ENCODE measurements around the gene ZNG1B.
A peak's percentile ranks its signal among the peaks of the same experiment; 100 is the strongest.
"Not testable (repeated sequence)": the region's sequence is repeated elsewhere in the genome, so short reads cannot be mapped to it uniquely, and the experiment has no call there.

Gene ZNG1B

DNA sequence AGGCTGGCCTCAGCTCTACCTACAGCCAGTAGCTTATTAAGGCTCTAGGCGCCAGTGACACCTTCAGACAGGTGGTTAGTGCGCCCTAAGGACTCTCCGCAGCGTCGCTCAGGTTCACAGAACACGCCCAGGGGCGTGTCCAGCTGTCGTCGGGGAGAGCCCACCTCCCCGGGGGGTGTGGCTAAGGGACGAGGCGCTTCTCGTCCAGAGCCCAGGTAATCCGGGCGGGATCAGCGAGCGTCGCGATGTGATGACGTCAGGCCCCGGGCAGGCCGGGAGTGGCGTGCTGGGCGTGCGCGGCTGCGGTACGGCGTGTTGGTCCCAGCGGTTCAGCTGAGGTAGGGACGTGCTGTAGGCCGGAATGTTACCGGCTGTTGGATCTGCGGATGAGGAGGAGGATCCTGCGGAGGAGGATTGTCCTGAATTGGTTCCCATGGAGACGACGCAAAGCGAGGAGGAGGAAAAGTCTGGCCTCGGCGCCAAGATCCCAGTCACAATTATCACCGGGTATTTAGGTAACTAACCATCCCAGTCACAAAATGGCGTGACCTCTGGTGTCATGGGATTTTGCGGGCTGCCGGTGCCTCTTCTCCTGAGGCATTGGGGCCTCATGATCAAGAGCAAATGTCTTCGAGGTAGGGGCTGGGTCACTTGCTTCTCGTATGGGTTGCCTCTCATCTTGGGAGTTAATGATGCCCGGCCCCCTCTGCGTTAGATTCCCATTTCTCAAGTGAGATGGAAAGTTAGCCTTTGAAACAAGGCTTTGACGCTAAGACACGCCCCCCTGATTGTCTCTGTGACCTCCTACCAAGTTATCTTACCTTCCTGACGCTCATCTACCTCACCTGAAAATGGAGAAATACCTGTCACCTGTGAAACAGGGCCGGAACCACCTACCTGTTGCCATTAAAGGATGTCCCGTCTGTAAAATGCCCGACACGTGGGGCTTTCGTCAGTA, at the start of gene ZNG1B:
TSS of gene ZNG1B (plus strand) at position 184 of the 958 bp plus-strand sequence. CDS start at position 362, 178 bp downstream.
- DNase-seq (ENCODE audit: low read depth in 2 of 2): peak; percentile 65 to 67

DNA sequence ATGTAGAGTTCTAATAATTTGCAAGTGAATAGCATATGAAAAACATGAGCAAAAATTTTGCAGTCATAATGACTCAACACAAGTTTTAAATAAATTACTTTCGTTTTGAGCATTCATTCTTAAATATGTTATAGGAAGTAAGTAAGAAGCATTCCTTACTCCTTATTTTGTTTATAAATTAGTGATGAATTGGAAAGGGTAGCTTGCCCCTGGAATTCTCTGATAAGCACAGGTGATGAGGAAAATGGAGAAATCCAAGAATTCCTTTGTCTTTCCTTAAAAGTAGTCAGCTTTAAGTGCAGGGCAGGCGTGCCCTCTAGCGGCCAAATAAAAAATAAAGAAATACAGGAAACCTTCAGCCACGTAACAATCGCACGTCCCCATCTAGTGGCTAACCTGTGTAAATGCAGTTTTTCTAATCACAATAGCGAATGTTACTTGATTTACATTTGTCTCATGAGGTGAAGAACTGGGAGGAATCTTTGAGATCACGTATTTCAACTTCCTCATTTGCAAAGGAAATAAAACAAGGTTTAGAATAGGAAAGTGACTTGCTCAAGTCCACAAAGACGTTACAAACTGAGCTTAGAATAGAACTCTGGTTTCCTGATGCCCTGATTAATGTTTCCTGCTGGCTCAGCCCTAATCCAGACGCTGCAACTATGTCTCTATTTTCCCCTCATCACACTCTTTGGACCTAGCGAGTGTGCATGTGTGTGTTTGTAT, 47.2 kb upstream of the ZNG1B start:
- DNase-seq (ENCODE audit: low read depth in 2 of 2): peak; percentile 33 to 45

GRCh38 chr2:113391073-113391472, 46.4 kb upstream of the ZNG1B start:
- no peak for DNase-seq (ENCODE audit: low read depth in 2 of 2)

GRCh38 chr2:113406114-113406513, 31.4 kb upstream of the ZNG1B start:
- no peak for DNase-seq (ENCODE audit: low read depth in 2 of 2)

GRCh38 chr2:113407446-113408099, 29.9 kb upstream of the ZNG1B start:
- no peak for DNase-seq (ENCODE audit: low read depth in 2 of 2)

- not testable (repeated sequence) for DNase-seq (ENCODE audit: low read depth in 2 of 2)
These were observed 25.7 kb upstream of the ZNG1B start for GRCh38 chr2:113411725-113412352.

DNA sequence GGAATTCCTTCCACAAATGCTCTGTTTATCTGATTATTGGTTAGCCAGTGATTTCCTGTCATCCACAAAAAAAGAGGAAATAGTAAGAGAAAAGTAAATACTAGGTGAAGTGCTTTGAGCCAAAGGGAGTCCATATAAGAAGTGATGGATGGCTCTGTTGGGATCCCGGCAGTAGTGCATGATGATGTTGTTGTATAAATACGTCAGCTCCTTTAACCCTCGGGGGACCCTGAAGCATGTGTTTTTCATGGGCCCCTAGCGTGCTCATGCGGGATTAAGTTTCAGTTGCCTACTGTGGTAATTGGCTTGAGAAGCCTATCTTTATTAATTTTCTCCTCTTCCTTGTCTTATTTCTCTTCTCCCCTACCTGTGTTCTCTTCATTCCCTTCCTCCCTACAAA, 24.7 kb upstream of the ZNG1B start:
- not testable (repeated sequence) for DNase-seq (ENCODE audit: low read depth in 2 of 2)

- not testable (repeated sequence) for DNase-seq (ENCODE audit: low read depth in 2 of 2)
These were observed 5.7 kb upstream of the ZNG1B start for GRCh38 chr2:113431773-113432172.

GRCh38 chr2:113433468-113433867, 4.0 kb upstream of the ZNG1B start:
- not testable (repeated sequence) for DNase-seq (ENCODE audit: low read depth in 2 of 2)

- not testable (repeated sequence) for DNase-seq (ENCODE audit: low read depth in 2 of 2)
These were observed 28.3 kb downstream of the ZNG1B start for GRCh38 chr2:113465770-113466169.

DNA sequence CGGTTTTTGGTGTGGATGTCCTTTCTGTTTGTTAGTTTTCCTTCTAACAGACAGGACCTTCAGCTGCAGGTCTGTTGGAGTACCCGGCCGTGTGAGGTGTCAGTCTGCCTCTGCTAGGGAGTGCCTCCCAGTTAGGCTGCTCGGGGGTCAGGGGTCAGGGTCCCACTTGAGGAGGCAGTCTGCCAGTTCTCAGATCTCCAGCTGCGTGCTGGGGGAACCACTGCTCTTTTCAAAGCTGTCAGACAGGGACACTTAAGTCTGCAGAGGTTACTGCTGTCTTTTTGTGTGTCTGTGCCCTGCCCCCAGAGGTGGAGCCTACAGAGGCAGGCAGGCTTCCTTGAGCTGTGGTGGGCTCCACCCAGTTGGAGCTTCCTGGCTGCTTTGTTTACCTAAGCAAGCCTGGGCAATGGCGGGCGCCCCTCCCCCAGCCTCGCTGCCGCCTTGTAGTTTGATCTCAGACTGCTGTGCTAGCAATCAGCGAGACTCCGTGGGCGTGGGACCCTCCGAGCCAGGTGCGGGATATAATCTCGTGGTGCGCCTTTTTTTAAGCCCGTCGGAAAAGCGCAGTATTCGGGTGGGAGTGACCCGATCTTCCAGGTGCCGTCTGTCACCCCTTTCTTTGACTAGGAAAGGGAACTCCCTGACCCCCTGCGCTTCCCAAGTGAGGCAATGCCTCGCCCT, 39.3 kb downstream of the ZNG1B start:
- not testable (repeated sequence) for DNase-seq (ENCODE audit: low read depth in 2 of 2)

GRCh38 chr2:113496527-113496926, 59.0 kb downstream of the ZNG1B start:
- DNase-seq (ENCODE audit: low read depth in 2 of 2): not testable (repeated sequence)

DNA sequence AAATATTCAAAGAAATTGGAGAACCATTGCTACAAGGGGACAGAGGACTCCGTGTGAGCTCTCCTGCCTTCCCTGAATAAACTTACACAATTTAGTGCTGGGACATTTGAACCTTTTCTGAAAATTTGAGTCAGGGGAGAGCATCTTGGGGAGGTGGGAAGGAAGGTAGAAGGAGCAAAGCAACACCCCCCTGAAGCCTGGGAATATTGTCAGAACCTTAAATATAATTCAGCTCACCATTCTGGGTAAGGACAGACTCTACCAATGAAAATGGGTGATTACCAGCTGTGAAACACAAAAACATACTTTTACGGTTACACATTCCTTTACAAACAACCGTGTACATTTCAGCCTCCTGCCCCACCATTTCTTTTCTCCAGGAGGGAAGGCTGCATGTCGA, 60.9 kb downstream of the ZNG1B start, which contains the start of gene FOXD4L1:
TSS of gene FOXD4L1 (plus strand) at position 301 of the 400 bp plus-strand sequence. CDS start 592 bp downstream, outside the sequence.
- DNase-seq (ENCODE audit: low read depth in 2 of 2): not testable (repeated sequence)

- DNase-seq (ENCODE audit: low read depth in 2 of 2): not testable (repeated sequence)
These were observed 61.8 kb downstream of the ZNG1B start for GRCh38 chr2:113499019-113499885.

- DNase-seq (ENCODE audit: low read depth in 2 of 2): not testable (repeated sequence)
These were observed 62.6 kb downstream of the ZNG1B start for GRCh38 chr2:113499886-113500722.

DNA sequence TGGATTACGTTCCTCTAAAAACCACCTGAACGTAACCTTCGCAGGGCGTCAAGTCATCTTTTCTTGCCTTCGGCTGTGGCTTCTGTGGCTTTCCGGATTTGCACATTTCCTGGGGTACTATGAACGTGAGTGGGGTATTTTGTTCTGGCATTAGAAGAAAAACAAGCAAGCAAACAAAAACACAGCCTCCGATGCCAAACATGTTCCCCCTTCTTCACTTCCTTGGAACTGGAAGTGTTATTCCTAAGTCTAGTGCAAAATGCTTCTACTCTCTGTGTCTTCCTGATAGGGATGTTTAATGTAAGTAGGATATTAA, 63.2 kb downstream of the ZNG1B start:
- not testable (repeated sequence) for DNase-seq (ENCODE audit: low read depth in 2 of 2)

- DNase-seq (ENCODE audit: low read depth in 2 of 2): not testable (repeated sequence)
These were observed 65.0 kb downstream of the ZNG1B start for GRCh38 chr2:113502216-113503093.
